NCI-H524 treated with DMSO at 0.1 percent for 48 hours (cell line): ENCODE data around the gene MBTPS1.
A peak's percentile ranks its signal among the peaks of the same experiment; 100 is the strongest.

Experiments used
- DNase-seq: peaks from one replicate; lab custom pipeline; 2025; lab: John Stamatoyannopoulos, UW

MBTPS1 gene

DNA sequence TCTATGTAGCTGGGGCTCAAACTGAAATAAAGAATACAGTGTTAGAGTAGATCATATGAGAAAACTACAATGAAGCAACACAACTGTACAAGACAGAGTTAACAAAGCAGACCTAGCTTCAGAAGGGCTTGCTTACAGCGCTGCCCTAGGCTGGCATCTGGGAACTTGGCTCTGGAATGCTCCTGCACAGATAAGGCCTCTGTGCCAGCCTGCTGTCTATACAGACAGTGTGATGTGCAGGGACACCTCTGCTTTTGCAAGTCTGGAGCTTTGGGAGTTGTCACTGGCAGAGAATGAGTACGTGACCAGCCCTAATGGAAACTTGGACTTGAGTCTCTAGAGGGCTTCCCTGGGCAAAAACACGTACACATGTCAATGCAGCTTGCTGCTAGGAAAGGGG lies 42.0 kb downstream of the MBTPS1 start:
- DNase-seq = no peak

GRCh38 chr16:84072014-84072413 lies 44.7 kb downstream of the MBTPS1 start:
- DNase-seq = no peak

- DNase-seq = no peak
Measured at GRCh38 chr16:84071121-84071520, 45.6 kb downstream of the MBTPS1 start.

DNA sequence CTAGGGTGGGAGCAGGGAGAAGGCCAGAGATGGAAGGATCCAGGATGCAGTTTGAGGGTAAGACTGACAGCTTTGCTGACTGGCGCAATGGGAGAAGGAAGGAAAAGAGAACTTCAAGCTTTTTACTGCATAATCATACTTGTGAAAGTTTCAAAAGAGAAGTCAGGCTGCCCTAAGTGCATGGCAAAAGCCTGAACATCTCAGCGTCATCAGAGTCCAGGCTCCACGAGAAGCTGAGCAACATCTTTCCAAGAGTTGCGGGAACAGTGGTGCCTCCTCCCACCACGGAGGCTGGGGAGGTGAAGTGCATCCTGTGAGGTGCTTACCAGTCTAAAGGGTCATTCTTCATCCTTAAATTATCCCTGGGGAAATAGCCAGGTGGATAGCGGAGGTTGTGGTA lies 47.2 kb downstream of the MBTPS1 start:
- no peak for DNase-seq

DNA sequence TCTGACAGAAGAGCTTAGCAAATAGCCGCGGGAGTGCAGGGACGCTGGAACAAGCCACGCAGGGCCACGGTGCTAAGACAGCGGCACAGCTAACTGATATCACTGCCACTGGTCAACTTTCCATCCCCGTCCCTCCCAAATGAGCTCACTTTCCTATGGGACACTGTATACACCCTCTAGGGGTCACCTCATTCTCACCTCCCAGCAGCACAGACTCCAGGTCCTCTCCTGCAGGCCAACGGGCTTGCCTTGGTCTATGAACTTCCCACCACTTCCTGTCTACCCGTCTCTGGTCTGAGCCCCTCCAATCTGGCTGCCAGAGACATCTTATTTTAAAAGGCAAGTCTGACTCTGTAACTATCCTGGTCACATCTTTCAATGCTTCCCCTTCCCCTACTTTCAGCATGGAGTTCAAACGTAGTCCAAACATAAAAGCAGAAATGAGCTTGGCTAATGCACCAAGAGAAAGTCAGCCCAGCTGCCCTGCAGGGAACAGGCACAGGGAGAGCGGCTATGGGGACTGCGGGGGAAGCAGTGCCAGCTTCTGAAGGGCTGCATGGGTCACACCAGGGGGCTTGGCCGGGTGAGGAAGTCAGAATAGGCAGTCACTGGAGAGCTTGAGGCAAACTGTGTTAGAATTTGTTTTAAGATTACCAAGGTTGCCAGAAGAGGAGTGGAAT lies 47.8 kb downstream of the MBTPS1 start:
- DNase-seq = no peak

DNA sequence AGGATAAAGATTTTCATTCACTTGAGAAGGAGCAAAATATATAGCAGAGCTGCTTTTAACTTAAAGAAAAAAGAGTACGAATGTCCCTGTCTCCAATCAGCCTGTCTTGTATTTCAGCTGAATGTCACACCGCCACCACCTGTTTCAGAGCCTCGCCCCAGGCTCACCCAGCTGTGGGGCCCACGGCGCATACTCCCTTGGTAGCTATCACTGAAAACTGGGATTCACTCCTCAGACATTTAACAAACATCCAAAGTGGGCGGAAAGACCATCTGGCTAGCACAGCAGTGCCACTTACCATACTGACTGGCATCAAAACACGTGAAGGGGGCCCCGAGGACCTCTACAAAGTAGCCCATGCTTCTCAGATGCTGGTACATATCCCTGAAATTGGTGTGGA lies 48.7 kb downstream of the MBTPS1 start:
- peak; percentile 57 for DNase-seq

GRCh38 chr16:84067640-84068039 lies 49.1 kb downstream of the MBTPS1 start:
- DNase-seq = no peak

DNA sequence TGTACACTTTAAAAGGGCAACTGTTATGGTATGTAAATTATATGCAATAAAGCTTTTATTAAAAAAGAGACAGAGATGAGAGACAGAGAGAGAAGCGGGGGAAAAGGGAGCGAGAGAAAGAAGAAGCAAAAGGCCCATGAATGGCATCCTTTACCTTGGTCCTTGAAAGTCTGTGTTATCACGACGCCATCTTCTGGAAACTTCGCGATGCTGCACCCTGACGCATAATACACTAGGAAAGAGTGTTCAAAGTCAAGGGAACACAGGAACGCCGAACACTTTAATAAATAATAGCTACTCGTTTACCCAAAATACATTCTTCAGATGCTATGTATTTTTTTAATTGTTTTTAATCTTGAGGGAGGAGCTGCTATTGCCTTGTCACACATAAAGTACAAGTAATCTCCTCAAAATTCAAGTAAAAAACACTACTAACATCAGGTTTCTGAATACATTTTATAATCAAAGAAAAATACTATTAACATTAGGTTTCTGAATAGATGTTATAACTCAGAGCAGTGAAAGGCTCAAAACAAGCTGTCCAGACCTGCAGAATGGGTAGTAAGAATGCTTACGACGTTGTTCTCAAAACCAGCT lies 51.1 kb downstream of the MBTPS1 start:
- peak; percentile 14 for DNase-seq

GRCh38 chr16:84063980-84064379 lies 52.8 kb downstream of the MBTPS1 start:
- DNase-seq = no peak

DNA sequence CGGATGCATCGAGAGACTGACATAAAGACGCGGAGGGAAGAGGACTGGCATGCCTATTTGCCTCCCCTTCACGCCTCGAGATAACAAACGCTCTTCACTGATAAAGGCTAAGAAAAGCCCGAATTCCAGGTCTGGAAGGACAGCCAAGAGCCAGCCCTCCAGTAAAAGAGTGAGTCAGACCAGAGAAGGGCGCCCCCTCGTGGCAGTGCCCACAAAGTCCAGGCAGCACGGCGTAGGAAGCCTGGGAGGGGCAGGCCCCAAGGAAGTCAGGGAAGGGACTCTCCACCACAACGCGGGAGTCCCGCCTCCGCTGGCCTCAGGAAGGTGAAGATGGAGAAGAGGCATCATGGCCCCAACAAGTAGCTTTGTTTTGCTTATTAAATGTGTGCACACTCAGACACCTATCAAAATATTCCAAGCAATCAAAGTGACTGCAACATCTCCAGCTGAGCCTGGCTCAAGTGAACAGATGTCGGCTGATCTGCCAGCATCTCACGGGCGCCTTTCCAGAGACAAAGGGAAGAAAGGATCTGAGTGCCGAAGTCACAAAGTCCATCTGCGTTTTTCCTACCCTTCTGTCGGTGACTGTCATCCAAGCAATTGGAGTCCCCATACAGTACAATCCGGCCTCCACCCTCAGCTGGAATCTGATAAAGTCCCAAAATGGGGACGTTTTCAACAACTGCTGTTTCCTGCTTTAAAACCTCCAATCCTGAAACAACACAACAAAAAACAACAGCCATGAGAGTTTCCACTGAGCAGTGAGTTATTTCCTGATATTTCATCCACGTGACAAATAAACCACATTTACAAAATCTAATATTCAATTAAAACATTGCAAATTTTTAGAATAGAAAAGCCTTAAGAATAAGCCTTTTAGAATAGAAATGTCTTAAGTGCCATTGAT lies 53.8 kb downstream of the MBTPS1 start:
- peak; percentile 92 for DNase-seq

GRCh38 chr16:84061236-84061819 lies 55.4 kb downstream of the MBTPS1 start:
- DNase-seq = no peak

DNA sequence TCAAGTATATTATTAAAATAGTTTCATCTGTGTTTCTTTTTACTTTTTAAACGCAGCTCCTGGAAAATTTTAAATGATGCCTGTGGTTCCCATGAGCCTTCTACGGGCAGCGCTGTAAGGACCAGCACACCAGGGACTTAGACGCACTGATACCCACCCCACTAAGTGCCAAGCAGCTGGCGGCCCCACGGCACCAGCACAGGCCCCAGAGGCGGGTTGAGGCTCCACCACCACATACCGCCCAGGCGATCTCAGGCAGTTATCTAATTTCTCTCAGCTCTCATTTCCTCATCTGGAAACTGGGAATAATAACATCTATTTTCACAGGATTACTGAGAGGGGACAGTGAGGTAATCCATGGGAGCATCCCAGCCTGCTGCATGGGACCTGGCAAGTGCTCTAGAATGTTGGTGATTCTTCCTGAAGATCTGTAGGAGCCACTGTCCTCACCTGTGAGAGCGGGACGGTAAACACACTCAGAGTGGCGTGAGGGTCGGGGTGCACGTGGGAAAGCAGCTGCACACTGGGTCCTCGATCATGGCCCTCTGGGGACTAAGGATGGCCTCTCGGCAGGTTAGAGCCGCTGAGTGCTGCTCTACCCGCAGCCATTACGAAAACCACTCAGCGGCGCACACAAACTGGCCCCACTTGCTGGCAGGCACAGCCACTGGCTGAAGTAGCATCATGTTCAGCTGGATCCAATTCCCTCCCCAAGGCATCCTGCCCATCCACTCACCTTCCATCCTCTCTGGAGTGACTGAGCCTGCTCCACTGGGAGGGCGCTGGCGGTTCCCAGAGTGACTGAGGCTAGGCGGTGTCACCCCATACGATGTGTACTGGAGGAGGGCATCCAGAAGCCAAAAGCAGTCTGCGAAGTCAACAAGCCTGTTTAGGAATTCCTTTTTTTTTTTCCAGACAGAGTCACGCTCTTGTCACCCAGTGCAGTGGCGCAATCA lies 56.5 kb downstream of the MBTPS1 start:
- DNase-seq = no peak

DNA sequence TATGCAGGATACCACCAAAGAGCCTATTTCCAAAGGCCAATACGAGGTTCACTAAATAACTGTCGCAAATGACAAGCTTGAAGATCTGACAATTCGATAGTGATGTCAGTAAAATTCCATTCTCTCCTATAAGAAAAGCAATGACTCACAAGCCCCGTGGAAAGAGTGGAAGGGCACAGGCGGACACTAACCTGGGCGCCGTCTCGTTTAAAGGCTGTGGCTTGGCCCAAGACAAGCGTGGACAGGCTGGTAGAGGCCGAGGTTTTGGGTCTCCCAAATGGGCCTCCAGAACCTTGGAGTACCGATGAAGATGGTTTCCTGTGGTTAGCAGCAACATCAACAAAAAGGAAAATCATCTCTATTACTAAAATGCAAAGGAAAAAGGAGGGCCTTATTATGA lies 57.6 kb downstream of the MBTPS1 start:
- DNase-seq = no peak

DNA sequence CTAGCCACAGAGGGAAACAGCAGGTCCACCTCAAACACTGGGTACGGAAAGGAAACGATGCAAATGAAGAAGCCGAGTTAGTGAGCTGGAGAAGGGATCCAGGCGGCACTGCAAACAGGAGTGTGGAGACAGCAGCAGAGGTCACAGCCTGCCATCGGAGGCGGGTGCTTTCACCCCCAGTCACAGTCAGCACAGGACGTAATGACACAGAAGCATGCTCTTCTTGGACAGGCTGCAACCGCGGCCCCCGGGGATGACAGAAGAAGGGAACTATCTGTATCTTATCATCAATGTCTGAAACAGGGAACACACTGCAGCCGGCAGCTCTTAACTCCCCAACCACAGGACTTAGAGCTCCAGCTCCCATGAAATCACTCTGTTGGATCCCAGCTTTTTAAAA lies 58.1 kb downstream of the MBTPS1 start:
- no peak for DNase-seq

DNA sequence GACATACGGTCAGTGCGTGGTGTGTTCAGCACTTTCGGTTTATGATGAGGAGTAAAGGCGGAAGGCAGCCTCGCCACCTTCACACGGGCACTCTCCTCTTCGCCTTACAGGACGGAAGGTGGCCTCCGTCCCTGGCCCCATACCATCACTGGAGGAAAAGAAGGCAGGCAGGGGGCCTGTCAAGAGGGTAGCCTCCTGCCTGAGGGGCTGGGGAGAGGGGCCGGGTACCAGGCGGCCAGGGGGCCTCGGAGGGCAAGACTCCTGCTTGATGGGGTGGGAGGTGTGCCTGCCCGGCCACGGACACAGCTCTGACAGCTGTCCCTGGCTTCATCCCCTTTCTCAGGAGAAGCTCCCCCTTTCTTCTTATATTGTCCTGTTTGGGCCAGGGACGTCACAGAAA lies 58.5 kb downstream of the MBTPS1 start:
- no peak for DNase-seq

- no peak for DNase-seq
Measured at GRCh38 chr16:84056933-84057332, 59.8 kb downstream of the MBTPS1 start.

- no peak for DNase-seq
Measured at GRCh38 chr16:84055801-84056634, 60.7 kb downstream of the MBTPS1 start.

DNA sequence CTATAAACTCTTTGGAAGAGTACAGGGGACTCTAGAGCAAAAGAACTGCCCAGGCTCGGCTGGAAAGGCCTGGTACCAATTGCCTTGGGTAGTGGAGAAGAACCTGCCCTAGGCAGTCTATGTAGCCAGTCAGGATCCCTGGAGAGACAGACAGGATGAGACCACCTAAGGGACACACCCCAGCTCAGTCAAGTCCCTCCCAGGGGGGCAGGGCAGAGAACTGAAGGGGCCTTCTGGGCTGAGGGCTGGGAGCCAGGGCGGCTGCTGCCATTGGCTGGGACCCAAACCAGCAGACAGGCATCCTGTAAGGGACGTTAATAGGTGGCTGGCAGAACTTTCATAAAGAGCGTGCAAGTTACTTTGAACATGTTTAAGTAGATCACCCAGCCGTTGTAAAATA lies 61.4 kb downstream of the MBTPS1 start:
- no peak for DNase-seq

DNA sequence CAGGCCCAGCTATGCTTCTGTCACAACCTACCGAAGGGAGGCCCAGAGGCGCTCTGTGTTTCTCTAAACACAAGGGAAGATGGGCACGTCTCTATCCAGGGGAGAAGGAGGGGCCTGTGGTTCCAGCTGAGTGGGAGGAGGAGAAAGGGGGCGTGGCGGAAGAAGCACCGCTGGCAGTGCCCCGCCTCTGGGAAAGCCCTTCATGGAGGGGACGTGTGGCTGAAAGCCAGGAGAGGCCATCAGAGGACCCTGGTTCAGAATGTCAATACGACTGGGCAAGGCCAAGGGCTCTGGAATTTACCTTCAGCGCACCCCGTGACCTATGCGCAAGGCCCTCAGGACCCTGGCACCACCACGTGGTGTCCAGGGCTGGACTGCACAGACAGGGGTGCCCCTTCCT lies 61.8 kb downstream of the MBTPS1 start:
- DNase-seq = no peak

- no peak for DNase-seq
Measured at GRCh38 chr16:84054271-84054670, 62.5 kb downstream of the MBTPS1 start.

DNA sequence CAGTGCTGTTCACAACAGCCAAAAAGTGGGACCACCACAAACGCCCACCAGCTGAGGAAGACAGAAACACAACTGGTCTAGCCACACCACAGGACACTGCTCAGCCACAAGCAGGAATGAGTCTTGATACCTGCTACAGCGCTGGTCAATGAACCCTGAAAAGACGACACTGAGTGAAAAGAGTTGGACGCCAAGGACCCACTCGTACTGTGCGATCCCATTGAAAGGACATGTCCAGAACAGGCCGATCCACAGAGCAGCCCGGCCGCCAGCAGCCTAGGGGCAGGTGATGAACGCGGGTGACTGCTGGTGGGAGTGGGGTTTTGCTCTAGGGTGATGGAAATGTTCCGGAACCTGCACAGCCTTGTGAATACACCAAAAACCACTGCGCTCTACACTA lies 63.5 kb downstream of the MBTPS1 start:
- no peak for DNase-seq
